ENCODE measurements around the gene TP63. TPM values are rescaled to one million over a fixed set of nuclear protein-coding genes. Genes with fewer than 3 reads are reported as not detected.

Gene TP63
- total and polyA plus RNA-seq, 7 donors, result under 0.01 to 0.28 (median 0.15) TPM; not detected in 3

DNA sequence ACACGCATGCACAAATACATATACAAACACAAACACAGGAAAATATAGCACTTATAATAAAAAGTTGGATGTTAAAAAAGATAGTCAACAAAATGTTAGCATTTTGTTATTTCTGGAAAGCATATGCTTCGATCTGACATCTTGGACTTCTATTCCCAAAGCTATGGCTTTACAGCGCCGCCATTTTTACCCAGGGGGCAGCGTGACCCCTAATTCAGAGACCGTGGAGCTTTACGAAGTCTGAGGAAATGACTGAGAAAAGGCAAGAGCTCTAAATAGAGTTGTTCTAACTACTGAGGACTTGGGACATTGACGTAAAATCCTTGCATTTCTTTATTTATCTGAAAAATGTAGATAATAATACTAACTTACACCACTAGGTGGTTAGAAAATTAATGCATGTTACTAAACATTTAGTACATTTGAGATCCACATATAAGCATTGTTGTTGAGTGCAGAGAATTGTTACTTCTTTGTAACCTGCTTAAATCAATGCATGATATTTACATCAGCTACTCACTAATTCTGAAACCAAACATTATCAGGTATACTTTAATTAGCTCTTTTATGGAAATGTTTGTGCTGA, 155.4 kb downstream of the TP63 start:
- TF ChIP-seq, protein P1, sequence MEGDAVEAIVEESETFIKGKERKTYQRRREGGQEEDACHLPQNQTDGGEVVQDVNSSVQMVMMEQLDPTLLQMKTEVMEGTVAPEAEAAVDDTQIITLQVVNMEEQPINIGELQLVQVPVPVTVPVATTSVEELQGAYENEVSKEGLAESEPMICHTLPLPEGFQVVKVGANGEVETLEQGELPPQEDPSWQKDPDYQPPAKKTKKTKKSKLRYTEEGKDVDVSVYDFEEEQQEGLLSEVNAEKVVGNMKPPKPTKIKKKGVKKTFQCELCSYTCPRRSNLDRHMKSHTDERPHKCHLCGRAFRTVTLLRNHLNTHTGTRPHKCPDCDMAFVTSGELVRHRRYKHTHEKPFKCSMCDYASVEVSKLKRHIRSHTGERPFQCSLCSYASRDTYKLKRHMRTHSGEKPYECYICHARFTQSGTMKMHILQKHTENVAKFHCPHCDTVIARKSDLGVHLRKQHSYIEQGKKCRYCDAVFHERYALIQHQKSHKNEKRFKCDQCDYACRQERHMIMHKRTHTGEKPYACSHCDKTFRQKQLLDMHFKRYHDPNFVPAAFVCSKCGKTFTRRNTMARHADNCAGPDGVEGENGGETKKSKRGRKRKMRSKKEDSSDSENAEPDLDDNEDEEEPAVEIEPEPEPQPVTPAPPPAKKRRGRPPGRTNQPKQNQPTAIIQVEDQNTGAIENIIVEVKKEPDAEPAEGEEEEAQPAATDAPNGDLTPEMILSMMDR (IDR thresholded peaks at IDR 0.05), result no peak
- TF ChIP-seq EP300 (IDR thresholded peaks at IDR 0.05), result no peak
- no peak for TF ChIP-seq POLR2A (IDR thresholded peaks at IDR 0.05)
- no peak for TF ChIP-seq POLR2AphosphoS5 (IDR thresholded peaks at IDR 0.05)
- Histone ChIP-seq H3K36me3 (no peaks in the 10 kb centered on the region), H3K4me1 (no peaks in the 10 kb centered on the region), H3K27me3 (no peaks in the 10 kb centered on the region), H3K4me3 (no peak overlapping the region), H3K9me3 (no peaks in the 10 kb centered on the region), H3K27ac (no peak overlapping the region)
- 95 to 96% methylated on average over 8 of the region's 8 CpGs for WGBS, 2 donors
- no peak for DNase-seq
- intact Hi-C loops (cut with DNase I), result no loop called here

DNA sequence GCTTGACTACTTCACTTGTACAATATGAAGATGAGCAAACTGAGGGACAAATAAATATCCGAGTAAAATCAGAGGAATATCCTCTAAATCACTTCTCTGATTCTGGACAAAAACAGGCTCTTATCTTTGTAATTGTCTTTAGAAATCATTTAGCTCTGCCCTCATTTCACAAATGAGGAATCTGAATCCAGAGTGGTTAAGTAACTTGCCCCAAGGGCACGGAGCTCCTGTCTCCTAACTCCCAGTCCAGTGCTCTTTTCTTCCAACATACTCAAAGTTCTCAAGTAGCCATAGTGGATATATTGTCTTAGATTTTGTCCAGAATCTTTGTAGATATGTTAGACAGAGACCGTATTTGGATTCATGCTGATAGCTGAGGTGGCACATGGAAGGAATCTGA, 156.0 kb downstream of the TP63 start:
- Histone ChIP-seq H3K27me3 (no peaks in the 10 kb centered on the region), H3K9me3 (no peaks in the 10 kb centered on the region), H3K4me1 (no peaks in the 10 kb centered on the region), H3K4me3 (no peak overlapping the region), H3K27ac (no peak overlapping the region), H3K36me3 (no peaks in the 10 kb centered on the region)
- 92 to 95% methylated on average over 3 of the region's 3 CpGs for WGBS, 2 donors
- TF ChIP-seq EP300 (IDR thresholded peaks at IDR 0.05) (no peak), POLR2AphosphoS5 (IDR thresholded peaks at IDR 0.05) (no peak)
- TF ChIP-seq, protein P1 (IDR thresholded peaks at IDR 0.05), result no peak
- DNase-seq, result no peak
- intact Hi-C loops (cut with DNase I), result no loop called here

DNA sequence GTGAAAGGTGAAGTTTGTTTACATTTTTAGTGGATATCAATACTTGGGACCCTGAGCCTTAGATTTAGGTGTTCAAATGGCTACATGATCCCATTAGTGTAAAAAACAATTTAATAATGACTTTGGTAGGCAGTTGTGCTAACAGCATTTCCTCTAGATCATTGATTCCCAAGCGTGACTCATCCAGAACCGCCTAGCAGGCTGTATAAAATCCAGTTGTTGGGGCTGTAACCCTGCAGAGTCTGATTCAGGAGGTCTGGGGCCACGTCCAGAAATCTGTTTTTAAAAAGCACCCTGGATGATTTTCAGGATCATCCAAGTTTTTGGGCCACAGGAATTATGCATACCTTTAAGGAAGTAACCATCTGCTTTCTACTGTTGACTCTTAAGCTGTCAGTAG, 156.4 kb downstream of the TP63 start:
- H3K9me3 ChIP-seq, result no peaks in the 10 kb centered on the region
- intact Hi-C loops (cut with DNase I), result no loop called here
- DNase-seq, result no peak

DNA sequence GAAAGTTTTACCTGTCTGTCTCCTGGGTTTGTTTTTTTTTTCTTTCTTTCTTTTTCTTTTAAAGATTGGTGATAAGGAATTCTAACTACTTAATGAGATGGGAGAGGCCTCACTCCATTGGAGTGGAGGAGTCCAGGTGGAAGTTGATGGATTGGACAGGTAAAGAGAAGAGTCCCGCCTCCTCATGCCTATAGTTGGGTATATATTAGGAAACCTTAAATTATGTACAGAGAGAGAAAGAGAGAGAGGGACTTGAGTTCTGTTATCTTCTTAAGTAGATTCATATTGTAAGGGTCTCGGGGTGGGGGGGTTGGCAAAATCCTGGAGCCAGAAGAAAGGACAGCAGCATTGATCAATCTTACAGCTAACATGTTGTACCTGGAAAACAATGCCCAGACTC, 158.2 kb downstream of the TP63 start:
- H3K4me1 ChIP-seq, result no peaks in the 10 kb centered on the region
- no peaks in the 10 kb centered on the region for H3K36me3 ChIP-seq
- TF ChIP-seq, protein P1 (IDR thresholded peaks at IDR 0.05), result no peak
- no peak for TF ChIP-seq POLR2AphosphoS5 (IDR thresholded peaks at IDR 0.05)
- WGBS, 2 donors, result 96 to 97% methylated on average over 2 of the region's 2 CpGs
- intact Hi-C loops (cut with DNase I), result no loop called here
- no peaks in the 10 kb centered on the region for H3K27me3 ChIP-seq
- H3K4me3 ChIP-seq, result no peak overlapping the region
- H3K9me3 ChIP-seq, result no peaks in the 10 kb centered on the region
- DNase-seq, result no peak
- H3K27ac ChIP-seq, result no peak overlapping the region

More for the DNA sequence above, 156.4 kb downstream of the TP63 start:
- no peak overlapping the region for H3K27ac ChIP-seq
- WGBS, 2 donors, result 36 to 69% methylated on average over 3 of the region's 3 CpGs
- no peaks in the 10 kb centered on the region for H3K27me3 ChIP-seq
- H3K36me3 ChIP-seq, result no peaks in the 10 kb centered on the region
- H3K4me1 ChIP-seq, result no peaks in the 10 kb centered on the region
- TF ChIP-seq, protein P1 (IDR thresholded peaks at IDR 0.05), result no peak
- no peak for TF ChIP-seq EP300 (IDR thresholded peaks at IDR 0.05)
- no peak for TF ChIP-seq POLR2A (IDR thresholded peaks at IDR 0.05)
- no peak for TF ChIP-seq POLR2AphosphoS5 (IDR thresholded peaks at IDR 0.05)
- H3K4me3 ChIP-seq, result no peak overlapping the region

DNA sequence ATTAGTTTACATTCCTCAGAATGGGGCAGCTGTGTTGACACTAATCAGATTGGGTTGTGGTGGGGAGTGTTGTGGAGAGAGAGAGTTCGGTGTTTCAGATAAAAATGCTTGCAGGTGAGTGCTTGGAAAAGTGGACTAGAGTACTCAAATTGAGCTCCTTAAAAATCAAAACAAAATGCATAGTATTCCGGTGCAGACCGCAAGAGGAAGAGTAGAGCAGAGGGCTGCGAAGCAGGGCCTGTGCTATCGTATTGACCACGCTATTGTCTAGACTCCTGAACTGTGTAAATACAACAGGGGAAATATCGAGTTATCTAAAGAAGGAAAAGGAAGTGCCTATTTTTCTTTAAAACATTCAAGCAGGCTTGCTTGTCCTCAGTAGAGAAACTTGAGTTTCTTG, 159.5 kb downstream of the TP63 start:
- intact Hi-C loops (cut with DNase I), result no loop called here
- DNase-seq, result no peak
- no peak for TF ChIP-seq POLR2A (IDR thresholded peaks at IDR 0.05)
- no peak for TF ChIP-seq EP300 (IDR thresholded peaks at IDR 0.05)
- TF ChIP-seq, protein P1 (IDR thresholded peaks at IDR 0.05), result no peak
- no peak for TF ChIP-seq POLR2AphosphoS5 (IDR thresholded peaks at IDR 0.05)
- no peaks in the 10 kb centered on the region for H3K9me3 ChIP-seq
- H3K4me1 ChIP-seq, result no peaks in the 10 kb centered on the region
- no peaks in the 10 kb centered on the region for H3K27me3 ChIP-seq
- H3K4me3 ChIP-seq, result no peak overlapping the region
- 23 to 35% methylated on average over 7 of the region's 7 CpGs for WGBS, 2 donors
- no peaks in the 10 kb centered on the region for H3K36me3 ChIP-seq
- H3K27ac ChIP-seq, result no peak overlapping the region

Data from sigmoid colon (tissue), 7 donors.